SK-N-SH (cell line): ENCODE measurements around the gene SLC1A7. TPM values are rescaled to one million over a fixed set of nuclear protein-coding genes. Genes with fewer than 3 reads are reported as not detected.
A peak's percentile ranks its signal among the peaks of the same experiment; 100 is the strongest.

Experiments
- CTCF ChIA-PET: fragments of 300-600, 350-600 bp; formaldehyde crosslinking; extraction: SDS; loops from one replicate; lab custom pipeline; 2021; lab: Yijun Ruan, JAX
- POLR2A ChIA-PET: fragments of 350-600 bp; sonication (Branson Sonifier 250); formaldehyde crosslinking; extraction: SDS; loops from one replicate; lab custom pipeline; 2020; ENCODE audit warnings: antibody characterized with exemption, inconsistent platforms; lab: Yijun Ruan, JAX
- DNase-seq: peaks from one replicate; pipeline ENCODE4 v3.0.0; 2012
- H2AFZ ChIP-seq: fragments of 200-600 bp; sonication (generic); 2 replicates; pipeline ENCODE4 v1.8.1; 2016; ENCODE audit warnings: antibody characterized with exemption, mild to moderate bottlenecking, low read depth
- H3F3A ChIP-seq: fragments of 200-600 bp; sonication (generic); replicated peaks from 2 replicates; pipeline ENCODE3; 2016; ENCODE audit warnings: antibody characterized with exemption, mild to moderate bottlenecking; ENCODE audit not compliant: insufficient read depth
- H3K27ac ChIP-seq, 2 experiments: fragments of 200-500 bp in 1 of 2; fragments of 200-600 bp in 1 of 2; sonication (Bioruptor generic) in 1 of 2; sonication (generic), shearing (Covaris generic) in 1 of 2; 2 replicates each; pipeline versions ENCODE4 v1.5.1 to v1.6.1; 2014 to 2016; ENCODE audit warnings: low read depth in 2 of 2, inconsistent platforms in 1 of 2, low read length in 1 of 2, mild to moderate bottlenecking in 1 of 2, mixed read lengths in 1 of 2
- H3K27me3 ChIP-seq: fragments of 200-600 bp; sonication (generic), shearing (Covaris generic); 2 replicates; pipeline ENCODE4 v1.6.1; 2016; ENCODE audit warnings: mixed run types; ENCODE audit not compliant: insufficient read depth
- H3K36me3 ChIP-seq, 2 experiments: fragments of 200-500 bp in 1 of 2; fragments of 200-600 bp in 1 of 2; sonication (Bioruptor generic) in 1 of 2; sonication (generic) in 1 of 2; replicated peaks in 1 of 2; 2 replicates each; pipeline versions ENCODE3 to v1.5.1; 2014 to 2016; ENCODE audit warnings: low read length in 1 of 2, mild to moderate bottlenecking in 1 of 2; ENCODE audit not compliant: insufficient read depth in 2 of 2, control insufficient read depth in 1 of 2
- H3K4me1 ChIP-seq, 2 experiments: fragments of 200-500 bp in 1 of 2; fragments of 200-600 bp in 1 of 2; sonication (Bioruptor generic) in 1 of 2; sonication (generic), shearing (Covaris generic) in 1 of 2; 2 replicates each; pipeline versions ENCODE4 v1.5.1 to v1.6.1; 2014 to 2016; ENCODE audit warnings: low read depth in 1 of 2, low read length in 1 of 2, mixed run types in 1 of 2; ENCODE audit not compliant: insufficient read depth in 2 of 2, control insufficient read depth in 1 of 2
- H3K4me2 ChIP-seq: fragments of 200-600 bp; sonication (generic), shearing (Covaris generic); 2 replicates; pipeline ENCODE4 v1.6.1; 2017; ENCODE audit warnings: mixed run types
- H3K4me3 ChIP-seq, 2 experiments: fragments of 200-500 bp in 1 of 2; fragments of 200-600 bp in 1 of 2; sonication (Bioruptor generic) in 1 of 2; sonication (generic), shearing (Covaris generic) in 1 of 2; 2 replicates each; pipeline versions ENCODE4 v1.5.1 to v1.8.1; 2014 to 2016; ENCODE audit warnings: low read depth in 2 of 2, inconsistent platforms in 1 of 2, low read length in 1 of 2, mild to moderate bottlenecking in 1 of 2, mixed read lengths in 1 of 2, moderate library complexity in 1 of 2
- H3K79me2 ChIP-seq: fragments of 200-600 bp; sonication (generic); 2 replicates; pipeline ENCODE4 v1.8.1; 2017; ENCODE audit warnings: mild to moderate bottlenecking; ENCODE audit not compliant: insufficient read depth
- H3K9ac ChIP-seq: fragments of 200-600 bp; sonication (generic); 2 replicates; pipeline ENCODE4 v1.6.1; 2017; ENCODE audit warnings: mixed run types
- H3K9me2 ChIP-seq: fragments of 200-600 bp; sonication (generic); 2 replicates; pipeline ENCODE4 v1.6.1; 2017; ENCODE audit warnings: mixed run types
- H3K9me3 ChIP-seq: fragments of 200-600 bp; sonication (generic); 2 replicates; pipeline ENCODE4 v1.6.1; 2017; ENCODE audit warnings: mixed run types, mild to moderate bottlenecking, moderate library complexity
- H4K20me1 ChIP-seq: fragments of 200-600 bp; sonication (generic); 2 replicates; pipeline ENCODE4 v1.6.1; 2017; ENCODE audit warnings: mild to moderate bottlenecking, mixed run types; ENCODE audit not compliant: insufficient read depth
- ELF1 ChIP-seq: IDR thresholded peaks from 2 replicates; pipeline ENCODE4 v1.4.0; 2012
- EP300 ChIP-seq, 2 experiments: IDR thresholded peaks; 2 replicates each; pipeline versions ENCODE4 v1.4.0 to v1.6.1; 2012; ENCODE audit warnings: borderline replicate concordance in 1 of 2, low read depth in 1 of 2, low read length in 1 of 2
- FOSL2 ChIP-seq: IDR thresholded peaks from 2 replicates; pipeline ENCODE4 v1.4.0; 2012; ENCODE audit warnings: low read depth, mild to moderate bottlenecking, moderate library complexity, borderline replicate concordance
- GABPA ChIP-seq: IDR thresholded peaks from 2 replicates; pipeline ENCODE4 v1.4.0; 2012; ENCODE audit warnings: low read depth, mild to moderate bottlenecking
- GATA2 ChIP-seq: sonication (generic); formaldehyde crosslinking; IDR thresholded peaks from 2 replicates; pipeline ENCODE4 v1.5.0; 2020; ENCODE audit warnings: mild to moderate bottlenecking, missing genetic modification reagents
- JUND ChIP-seq: IDR thresholded peaks from 2 replicates; pipeline ENCODE4 v1.4.0; 2012
- MEF2A ChIP-seq: IDR thresholded peaks from 2 replicates; pipeline ENCODE4 v1.4.0; 2012; ENCODE audit warnings: low read depth, borderline replicate concordance
- MXI1 ChIP-seq: IDR thresholded peaks from 2 replicates; pipeline ENCODE4 v1.6.1; 2012; ENCODE audit warnings: mild to moderate bottlenecking, low read depth, low read length, improper control_type of control experiment
- RCOR1 ChIP-seq: fragments of 150-350 bp; IDR thresholded peaks from 2 replicates; pipeline ENCODE4 v1.6.1; 2017; ENCODE audit warnings: antibody characterized with exemption, low read length
- SIN3A ChIP-seq: IDR thresholded peaks from 2 replicates; pipeline ENCODE4 v1.6.1; 2012; ENCODE audit warnings: low read depth, mild to moderate bottlenecking, low read length, moderate library complexity, borderline replicate concordance
- SMC3 ChIP-seq: IDR thresholded peaks from 2 replicates; pipeline ENCODE4 v1.6.1; 2012; ENCODE audit warnings: low read depth, low read length, improper control_type of control experiment
- WGBS: methylation state at CpG from one replicate; pipeline ENCODE4 v1.1.6; 2017; ENCODE audit warnings: low lambda C conversion rate; 5-methylcytosine and 5-hydroxymethylcytosine counted together
- polyA plus RNA-seq, 3 experiments: library from polyadenylated mRNA; depleted of rRNA; stranded (reverse); fragments of >200 nt; gene quantifications; 2 replicates each; pipeline ENCODE4 v1.2.3, GENCODE V29; 2012
- TF ChIP-seq, protein P1 (sequence below): fragments of 150-350 bp; IDR thresholded peaks from 2 replicates; pipeline ENCODE4 v1.6.1; 2017; ENCODE audit warnings: antibody characterized with exemption, low read length, low read depth, borderline replicate concordance
- TF ChIP-seq, protein P2 (sequence below): IDR thresholded peaks from 2 replicates; pipeline ENCODE4 v1.6.1; 2012; ENCODE audit warnings: mild to moderate bottlenecking, low read depth, low read length, moderate library complexity
- TF ChIP-seq, protein P3 (sequence below): IDR thresholded peaks from 2 replicates; pipeline ENCODE4; 2012

The SLC1A7 gene
- polyA plus RNA-seq, 1 of the 3 experiments (the other 2 are of a cell fraction): not detected

DNA sequence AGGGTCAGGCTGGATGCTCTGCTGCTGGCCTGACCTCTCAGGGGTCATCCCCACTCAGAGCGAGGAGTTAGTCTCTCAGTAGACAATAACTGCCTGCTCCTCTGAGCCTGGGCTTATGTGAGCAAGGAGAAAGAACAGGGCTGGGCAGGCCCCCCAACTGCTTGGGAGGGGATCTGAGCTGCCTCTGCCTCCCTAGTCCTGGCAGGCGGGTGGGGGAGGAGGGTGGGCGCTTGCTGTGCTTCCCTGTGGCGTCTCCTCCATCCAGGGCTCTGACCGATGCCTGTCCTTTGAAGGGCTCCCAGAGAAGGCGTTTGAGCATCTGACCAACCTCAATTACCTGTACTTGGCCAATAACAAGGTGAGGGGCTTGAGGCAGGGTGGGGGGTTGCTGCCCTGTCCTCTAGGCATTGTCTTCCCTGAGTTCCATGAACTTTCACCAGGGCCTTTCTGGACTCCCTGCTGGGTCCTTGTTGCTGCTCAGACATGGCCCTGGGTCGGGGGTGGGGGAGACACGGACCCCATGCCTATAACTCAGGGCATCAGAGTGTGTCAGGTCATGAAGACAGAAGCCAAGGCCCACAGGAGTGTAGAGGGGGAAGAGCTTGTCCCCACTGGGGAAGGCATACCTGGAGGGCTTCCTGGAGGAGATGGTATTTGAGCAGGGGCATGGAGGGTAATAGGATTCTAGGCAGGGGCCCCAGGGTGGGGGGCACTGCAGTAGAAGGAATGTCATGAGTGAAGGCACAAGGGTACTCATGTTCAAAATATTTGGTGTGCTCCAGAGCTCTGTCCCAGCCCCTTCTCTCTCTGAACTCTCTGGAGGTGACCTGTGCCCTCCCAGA is 67.9 kb downstream of the SLC1A7 start:
- no peaks in the 10 kb centered on the region for H3K9me2 ChIP-seq
- TF ChIP-seq EP300 (IDR thresholded peaks at IDR 0.05; ENCODE audit: borderline replicate concordance in 1 of 2, low read depth in 1 of 2, low read length in 1 of 2) (no peak), MEF2A (no peak), JUND (no peak), SIN3A (no peak), GATA2 (CRISPR knock-in tag) (no peak), GABPA (no peak), RCOR1 (no peak), ELF1 (no peak), SMC3 (no peak), FOSL2 (no peak), MXI1 (no peak)
- TF ChIP-seq, protein P1, sequence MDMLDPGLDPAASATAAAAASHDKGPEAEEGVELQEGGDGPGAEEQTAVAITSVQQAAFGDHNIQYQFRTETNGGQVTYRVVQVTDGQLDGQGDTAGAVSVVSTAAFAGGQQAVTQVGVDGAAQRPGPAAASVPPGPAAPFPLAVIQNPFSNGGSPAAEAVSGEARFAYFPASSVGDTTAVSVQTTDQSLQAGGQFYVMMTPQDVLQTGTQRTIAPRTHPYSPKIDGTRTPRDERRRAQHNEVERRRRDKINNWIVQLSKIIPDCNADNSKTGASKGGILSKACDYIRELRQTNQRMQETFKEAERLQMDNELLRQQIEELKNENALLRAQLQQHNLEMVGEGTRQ: no peak
- TF ChIP-seq, protein P2, sequence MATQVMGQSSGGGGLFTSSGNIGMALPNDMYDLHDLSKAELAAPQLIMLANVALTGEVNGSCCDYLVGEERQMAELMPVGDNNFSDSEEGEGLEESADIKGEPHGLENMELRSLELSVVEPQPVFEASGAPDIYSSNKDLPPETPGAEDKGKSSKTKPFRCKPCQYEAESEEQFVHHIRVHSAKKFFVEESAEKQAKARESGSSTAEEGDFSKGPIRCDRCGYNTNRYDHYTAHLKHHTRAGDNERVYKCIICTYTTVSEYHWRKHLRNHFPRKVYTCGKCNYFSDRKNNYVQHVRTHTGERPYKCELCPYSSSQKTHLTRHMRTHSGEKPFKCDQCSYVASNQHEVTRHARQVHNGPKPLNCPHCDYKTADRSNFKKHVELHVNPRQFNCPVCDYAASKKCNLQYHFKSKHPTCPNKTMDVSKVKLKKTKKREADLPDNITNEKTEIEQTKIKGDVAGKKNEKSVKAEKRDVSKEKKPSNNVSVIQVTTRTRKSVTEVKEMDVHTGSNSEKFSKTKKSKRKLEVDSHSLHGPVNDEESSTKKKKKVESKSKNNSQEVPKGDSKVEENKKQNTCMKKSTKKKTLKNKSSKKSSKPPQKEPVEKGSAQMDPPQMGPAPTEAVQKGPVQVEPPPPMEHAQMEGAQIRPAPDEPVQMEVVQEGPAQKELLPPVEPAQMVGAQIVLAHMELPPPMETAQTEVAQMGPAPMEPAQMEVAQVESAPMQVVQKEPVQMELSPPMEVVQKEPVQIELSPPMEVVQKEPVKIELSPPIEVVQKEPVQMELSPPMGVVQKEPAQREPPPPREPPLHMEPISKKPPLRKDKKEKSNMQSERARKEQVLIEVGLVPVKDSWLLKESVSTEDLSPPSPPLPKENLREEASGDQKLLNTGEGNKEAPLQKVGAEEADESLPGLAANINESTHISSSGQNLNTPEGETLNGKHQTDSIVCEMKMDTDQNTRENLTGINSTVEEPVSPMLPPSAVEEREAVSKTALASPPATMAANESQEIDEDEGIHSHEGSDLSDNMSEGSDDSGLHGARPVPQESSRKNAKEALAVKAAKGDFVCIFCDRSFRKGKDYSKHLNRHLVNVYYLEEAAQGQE: no peak
- TF ChIP-seq, protein P3, sequence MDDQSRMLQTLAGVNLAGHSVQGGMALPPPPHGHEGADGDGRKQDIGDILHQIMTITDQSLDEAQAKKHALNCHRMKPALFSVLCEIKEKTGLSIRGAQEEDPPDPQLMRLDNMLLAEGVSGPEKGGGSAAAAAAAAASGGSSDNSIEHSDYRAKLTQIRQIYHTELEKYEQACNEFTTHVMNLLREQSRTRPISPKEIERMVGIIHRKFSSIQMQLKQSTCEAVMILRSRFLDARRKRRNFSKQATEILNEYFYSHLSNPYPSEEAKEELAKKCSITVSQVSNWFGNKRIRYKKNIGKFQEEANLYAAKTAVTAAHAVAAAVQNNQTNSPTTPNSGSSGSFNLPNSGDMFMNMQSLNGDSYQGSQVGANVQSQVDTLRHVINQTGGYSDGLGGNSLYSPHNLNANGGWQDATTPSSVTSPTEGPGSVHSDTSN: no peak
- 74% methylated on average over 3 of the region's 8 CpGs for WGBS
- H3K79me2 ChIP-seq: no peaks in the 10 kb centered on the region
- no peak overlapping the region for H3K27ac ChIP-seq
- POLR2A ChIA-PET: no interaction called here
- peak; percentile 20 for DNase-seq
- H3K4me3 ChIP-seq: no peak overlapping the region
- CTCF ChIA-PET: no interaction called here
- H3K4me2 ChIP-seq: no peak overlapping the region
- H3K9me3 ChIP-seq: no peaks in the 10 kb centered on the region
- H3K36me3 ChIP-seq: no peaks in the 10 kb centered on the region
- no peak overlapping the region for H3K9ac ChIP-seq
- no peaks in the 10 kb centered on the region for H3K27me3 ChIP-seq
- no peaks in the 10 kb centered on the region for H4K20me1 ChIP-seq
- H3K4me1 ChIP-seq: no peaks in the 10 kb centered on the region
- H3F3A ChIP-seq: no peaks in the 10 kb centered on the region
- no peak overlapping the region for H2AFZ ChIP-seq
